ENCODE measurements around the gene SPATA2.

DNA sequence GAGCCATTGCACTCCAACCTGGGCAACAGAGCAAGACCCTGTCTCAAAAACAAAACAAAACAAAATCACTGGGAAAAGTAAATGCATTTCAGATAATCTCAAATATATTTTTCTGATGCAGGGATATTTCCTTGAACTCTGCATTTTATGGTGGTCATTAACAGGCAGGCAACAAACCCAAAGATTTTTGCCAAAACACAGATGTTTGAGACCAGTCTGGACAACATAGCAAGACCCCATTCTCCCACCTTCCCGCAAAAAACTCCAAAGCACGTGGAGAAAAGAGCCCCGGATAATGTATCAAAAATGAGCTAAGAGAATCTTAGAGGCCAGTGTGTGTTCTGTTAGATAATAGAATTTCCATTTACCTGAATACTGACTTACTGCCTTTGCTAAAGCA lies 58.4 kb downstream of the SPATA2 start:
- TF ChIP-seq, protein P1, sequence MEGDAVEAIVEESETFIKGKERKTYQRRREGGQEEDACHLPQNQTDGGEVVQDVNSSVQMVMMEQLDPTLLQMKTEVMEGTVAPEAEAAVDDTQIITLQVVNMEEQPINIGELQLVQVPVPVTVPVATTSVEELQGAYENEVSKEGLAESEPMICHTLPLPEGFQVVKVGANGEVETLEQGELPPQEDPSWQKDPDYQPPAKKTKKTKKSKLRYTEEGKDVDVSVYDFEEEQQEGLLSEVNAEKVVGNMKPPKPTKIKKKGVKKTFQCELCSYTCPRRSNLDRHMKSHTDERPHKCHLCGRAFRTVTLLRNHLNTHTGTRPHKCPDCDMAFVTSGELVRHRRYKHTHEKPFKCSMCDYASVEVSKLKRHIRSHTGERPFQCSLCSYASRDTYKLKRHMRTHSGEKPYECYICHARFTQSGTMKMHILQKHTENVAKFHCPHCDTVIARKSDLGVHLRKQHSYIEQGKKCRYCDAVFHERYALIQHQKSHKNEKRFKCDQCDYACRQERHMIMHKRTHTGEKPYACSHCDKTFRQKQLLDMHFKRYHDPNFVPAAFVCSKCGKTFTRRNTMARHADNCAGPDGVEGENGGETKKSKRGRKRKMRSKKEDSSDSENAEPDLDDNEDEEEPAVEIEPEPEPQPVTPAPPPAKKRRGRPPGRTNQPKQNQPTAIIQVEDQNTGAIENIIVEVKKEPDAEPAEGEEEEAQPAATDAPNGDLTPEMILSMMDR (IDR thresholded peaks at IDR 0.05), result no peak
- no peak for TF ChIP-seq POLR2A (IDR thresholded peaks at IDR 0.05)

All from esophagus squamous epithelium (tissue), 4 donors.